ENCODE results near the gene GLRX5. TPM values are rescaled to one million over a fixed set of nuclear protein-coding genes. Genes with fewer than 3 reads are reported as not detected.
A peak's percentile ranks its signal among the peaks of the same experiment; 100 is the strongest.

Gene GLRX5
- total and polyA plus RNA-seq, 7 donors, result 30.5 to 97.1 (median 55.1) TPM

DNA sequence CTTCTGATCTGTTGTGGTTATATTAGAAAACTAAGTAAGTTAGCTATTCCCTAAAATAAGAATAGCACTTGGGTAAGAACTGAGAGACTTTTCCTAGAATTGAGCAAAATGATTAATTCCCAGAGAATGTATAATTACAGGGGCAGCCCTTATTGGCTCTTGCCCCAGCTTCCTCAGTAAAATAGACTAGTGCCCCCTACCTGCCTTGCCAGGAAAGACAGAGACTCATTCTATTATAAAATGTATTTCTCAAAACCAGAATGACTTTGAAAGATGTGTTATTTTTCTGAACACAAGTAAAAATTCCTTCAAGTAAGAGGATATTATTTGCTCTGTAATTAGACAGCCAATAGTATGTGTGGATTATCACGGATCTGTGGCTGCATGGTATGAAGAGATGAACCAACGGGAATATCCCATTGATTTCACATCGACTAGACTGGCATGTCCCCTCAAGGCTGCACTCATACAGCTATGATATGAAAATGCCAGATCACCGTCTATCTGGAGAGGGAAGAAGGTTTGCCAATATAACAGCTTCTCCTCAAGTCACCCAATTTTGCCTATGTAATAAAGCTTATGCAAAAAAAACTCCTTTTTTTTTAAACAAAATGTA is 7.4 kb upstream of the GLRX5 start:
- Histone ChIP-seq H3K36me3 (peaks cover 0 to 16% (median 0%) of the 10 kb centered on the region in 4 donors), H3K27me3 (no peaks in the 10 kb centered on the region), H3K4me1 (peaks cover 0 to 43% (median 24%) of the 10 kb centered on the region in 4 donors), H3K27ac (peak overlapping the region; percentile 48 to 69 (median 57)), H3K4me3 (no peak overlapping the region), H3K9me3 (no peaks in the 10 kb centered on the region)
- peak in 1 of 4 donors; percentile 6 for TF ChIP-seq POLR2AphosphoS5 (IDR thresholded peaks at IDR 0.05)
- TF ChIP-seq EP300 (IDR thresholded peaks at IDR 0.05), result no peak
- TF ChIP-seq, protein P1, sequence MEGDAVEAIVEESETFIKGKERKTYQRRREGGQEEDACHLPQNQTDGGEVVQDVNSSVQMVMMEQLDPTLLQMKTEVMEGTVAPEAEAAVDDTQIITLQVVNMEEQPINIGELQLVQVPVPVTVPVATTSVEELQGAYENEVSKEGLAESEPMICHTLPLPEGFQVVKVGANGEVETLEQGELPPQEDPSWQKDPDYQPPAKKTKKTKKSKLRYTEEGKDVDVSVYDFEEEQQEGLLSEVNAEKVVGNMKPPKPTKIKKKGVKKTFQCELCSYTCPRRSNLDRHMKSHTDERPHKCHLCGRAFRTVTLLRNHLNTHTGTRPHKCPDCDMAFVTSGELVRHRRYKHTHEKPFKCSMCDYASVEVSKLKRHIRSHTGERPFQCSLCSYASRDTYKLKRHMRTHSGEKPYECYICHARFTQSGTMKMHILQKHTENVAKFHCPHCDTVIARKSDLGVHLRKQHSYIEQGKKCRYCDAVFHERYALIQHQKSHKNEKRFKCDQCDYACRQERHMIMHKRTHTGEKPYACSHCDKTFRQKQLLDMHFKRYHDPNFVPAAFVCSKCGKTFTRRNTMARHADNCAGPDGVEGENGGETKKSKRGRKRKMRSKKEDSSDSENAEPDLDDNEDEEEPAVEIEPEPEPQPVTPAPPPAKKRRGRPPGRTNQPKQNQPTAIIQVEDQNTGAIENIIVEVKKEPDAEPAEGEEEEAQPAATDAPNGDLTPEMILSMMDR (IDR thresholded peaks at IDR 0.05), result peak; percentile 39 to 68 (median 62)
- DNase-seq, result peak; percentile 82
- WGBS, 2 donors, result 30 to 62% methylated on average over 4 of the region's 4 CpGs
- intact Hi-C loops (cut with DNase I), result loop anchor here (1.0 to 10.0 kb wide), 2 partner anchors 85 to 213 kb away; partner anchors contain the start of gene CLMN

DNA sequence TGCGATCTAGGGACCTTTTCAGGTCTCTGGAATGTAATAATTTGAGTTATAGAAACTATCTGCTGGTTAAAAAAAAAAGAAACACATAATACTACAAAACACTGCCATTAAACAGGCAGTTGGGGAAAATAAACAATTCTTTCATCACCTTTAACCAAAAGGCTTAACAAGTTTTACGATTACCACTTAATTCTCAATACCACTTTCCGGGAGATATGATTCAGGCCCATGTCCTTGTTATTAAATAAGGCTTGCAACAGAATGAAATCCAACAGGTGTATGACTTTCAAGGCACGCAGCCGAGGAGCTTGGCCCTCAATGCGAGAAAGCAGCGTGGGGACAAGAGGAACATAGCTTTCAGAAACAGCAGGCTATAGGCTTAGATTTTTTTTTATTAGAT is 5.6 kb upstream of the GLRX5 start:
- WGBS, 2 donors, result 83 to 86% methylated on average over 7 of the region's 7 CpGs
- no peak overlapping the region for H3K27ac ChIP-seq
- no peaks in the 10 kb centered on the region for H3K27me3 ChIP-seq
- TF ChIP-seq, protein P1 (IDR thresholded peaks at IDR 0.05), result no peak
- intact Hi-C loops (cut with DNase I), result loop anchor here (10.0 kb wide), 1 partner anchor 214 kb away; the partner anchor contains the start of gene CLMN
- H3K4me3 ChIP-seq, result no peak overlapping the region
- peaks cover 0 to 16% (median 0%) of the 10 kb centered on the region in 4 donors for H3K36me3 ChIP-seq
- DNase-seq, result no peak
- peaks cover 0 to 51% (median 39%) of the 10 kb centered on the region in 4 donors for H3K4me1 ChIP-seq
- no peaks in the 10 kb centered on the region for H3K9me3 ChIP-seq

DNA sequence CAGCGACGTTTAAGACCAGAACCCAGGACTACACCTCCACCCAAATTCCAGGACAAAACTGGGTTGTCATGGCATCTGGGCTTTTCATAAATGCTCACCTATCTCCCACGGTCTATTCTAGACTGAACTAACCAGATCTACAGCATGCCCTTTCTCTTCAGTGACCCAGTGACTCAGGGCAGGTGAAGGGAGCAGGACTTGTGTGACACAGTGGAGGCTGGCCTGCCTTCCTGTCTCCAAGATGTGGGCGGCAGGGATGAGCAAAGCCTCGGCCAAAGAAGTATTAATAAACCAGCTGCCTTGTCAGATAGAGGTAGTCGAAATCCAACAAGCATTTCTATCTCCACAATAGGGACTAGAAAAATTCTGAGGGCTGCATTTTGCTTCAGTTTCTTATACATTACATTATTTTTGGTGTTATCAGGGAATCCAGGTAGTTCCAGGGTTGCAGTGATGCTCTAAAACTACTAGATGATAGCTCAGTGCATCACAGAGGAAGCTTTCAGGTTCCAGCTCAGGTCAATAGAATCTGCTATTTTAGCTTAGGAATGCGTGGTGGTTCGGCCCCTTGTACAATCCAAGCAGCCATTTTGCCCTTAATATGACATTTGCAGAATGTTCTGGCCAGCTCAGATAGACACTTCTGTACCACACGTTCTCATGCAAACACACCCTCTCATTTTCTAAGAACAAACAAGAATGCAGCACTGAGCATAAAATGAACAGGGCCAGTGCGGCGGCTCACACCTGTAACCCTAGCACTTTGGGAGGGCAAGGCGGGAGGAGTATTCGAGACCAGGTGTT is 4.2 kb upstream of the GLRX5 start:
- Histone ChIP-seq H3K36me3 (peaks cover 0 to 16% (median 0%) of the 10 kb centered on the region in 4 donors), H3K9me3 (no peaks in the 10 kb centered on the region), H3K27ac (no peak overlapping the region), H3K27me3 (no peaks in the 10 kb centered on the region), H3K4me1 (peaks cover 0 to 54% (median 42%) of the 10 kb centered on the region in 4 donors), H3K4me3 (no peak overlapping the region)
- no peak for DNase-seq
- TF ChIP-seq, protein P1 (IDR thresholded peaks at IDR 0.05), result no peak
- TF ChIP-seq POLR2AphosphoS5 (IDR thresholded peaks at IDR 0.05) (no peak), POLR2A (IDR thresholded peaks at IDR 0.05) (no peak), EP300 (IDR thresholded peaks at IDR 0.05) (no peak)
- WGBS, 2 donors, result 73 to 81% methylated on average over 13 of the region's 13 CpGs
- intact Hi-C loops (cut with DNase I), result loop anchor here (10.0 kb wide), 4 partner anchors 376 to 974 kb away; partner anchors contain the start of genes ATG2B, DICER1, GSKIP and PAPOLA

DNA sequence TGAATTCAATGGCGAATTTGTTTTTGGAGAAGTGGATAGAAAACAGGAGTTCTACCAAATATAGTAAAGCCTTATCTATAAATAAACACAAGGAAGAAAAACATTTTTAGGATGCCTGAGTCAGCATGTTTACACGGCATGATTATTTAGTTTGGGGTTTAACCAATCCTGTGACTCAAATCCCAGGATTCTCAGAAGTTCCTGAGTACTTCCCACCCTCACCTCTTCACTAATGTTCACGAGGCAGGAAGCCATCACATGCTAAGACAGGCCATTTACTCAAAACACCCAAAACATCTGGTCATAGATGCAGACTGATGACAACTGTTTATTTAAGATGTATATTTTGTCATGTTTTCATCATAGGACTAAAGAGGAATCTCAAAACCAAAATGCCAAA is 3.4 kb upstream of the GLRX5 start:
- H3K27me3 ChIP-seq, result no peaks in the 10 kb centered on the region
- DNase-seq, result no peak
- H3K4me1 ChIP-seq, result peaks cover 0 to 59% (median 47%) of the 10 kb centered on the region in 4 donors
- H3K4me3 ChIP-seq, result no peak overlapping the region
- WGBS, 2 donors, result 31 to 55% methylated on average over 3 of the region's 3 CpGs
- no peak overlapping the region for H3K27ac ChIP-seq
- intact Hi-C loops (cut with DNase I), result loop anchor here (10.0 kb wide), 4 partner anchors 377 to 973 kb away; partner anchors contain the start of genes ATG2B, DICER1, GSKIP and PAPOLA
- no peaks in the 10 kb centered on the region for H3K9me3 ChIP-seq
- peaks cover 0 to 16% (median 0%) of the 10 kb centered on the region in 4 donors for H3K36me3 ChIP-seq
- TF ChIP-seq, protein P1 (IDR thresholded peaks at IDR 0.05), result no peak
- TF ChIP-seq POLR2A (IDR thresholded peaks at IDR 0.05) (no peak), EP300 (IDR thresholded peaks at IDR 0.05) (no peak), POLR2AphosphoS5 (IDR thresholded peaks at IDR 0.05) (no peak)
